Left ventricle myocardium superior (tissue), 1 donor: ENCODE measurements around the gene CD81. TPM values are rescaled to one million over a fixed set of nuclear protein-coding genes. Genes with fewer than 3 reads are reported as not detected.

Experiments used
- ATAC-seq: fragments of 200-7000 bp; cut with Tn5 transposase; one replicate; pipeline ENCODE4 v1.9.1; 2020; ENCODE audit warnings: mild to moderate bottlenecking, moderate library complexity
- DNase-seq: peaks from one replicate; pipeline ENCODE4 v3.0.0-alpha.2; 2020
- intact Hi-C: fragments of 100-400 bp; cut with micrococcal nuclease; formaldehyde crosslinking; loops from one replicate; pipeline ENCODE4 v1.11.0; 2022
- total RNA-seq: library from RNA; stranded (reverse); fragmentation: NEBNext Ultra II Directional; extraction: Animal tissue kit (Norgen Biotek cat#: 25700); gene quantifications from one replicate; pipeline ENCODE4 v1.2.1, GENCODE V29; 2021
- donor health status: DM: no; HTN: yes; CAD: no; lungs with severe emphysema.

Gene CD81
- total RNA-seq, 1 donor from 2014 or later: 653 TPM

- intact Hi-C loops: no loop called here
- peak; percentile 19 for DNase-seq
Observed at GRCh38 chr11:2426826-2427521, 49.9 kb downstream of the CD81 start.

GRCh38 chr11:2427721-2428321, 50.7 kb downstream of the CD81 start:
- DNase-seq: peak; percentile 27
- intact Hi-C loops: loop anchor here (2.0 kb wide), 1 partner anchor 103 kb away; no protein-coding TSS in a partner anchor
- ATAC-seq: peak; percentile 5

More at GRCh38 chr11:2426826-2427521, 49.9 kb downstream of the CD81 start:
- no peak for ATAC-seq

GRCh38 chr11:2428322-2428795, 51.2 kb downstream of the CD81 start:
- intact Hi-C loops: loop anchor here (2.0 kb wide), 1 partner anchor 102 kb away; no protein-coding TSS in a partner anchor
- DNase-seq (peak; percentile 88), ATAC-seq (peak; percentile 90)

GRCh38 chr11:2431395-2431794, 54.3 kb downstream of the CD81 start:
- DNase-seq (no peak), ATAC-seq (no peak)
- intact Hi-C loops: no loop called here

GRCh38 chr11:2432171-2432621, 55.1 kb downstream of the CD81 start:
- DNase-seq: no peak
- ATAC-seq: no peak
- intact Hi-C loops: no loop called here

GRCh38 chr11:2432628-2433071, 55.5 kb downstream of the CD81 start:
- intact Hi-C loops: no loop called here
- ATAC-seq (no peak), DNase-seq (no peak)

- intact Hi-C loops: no loop called here
- DNase-seq (no peak), ATAC-seq (no peak)
Observed at GRCh38 chr11:2433106-2433925, 56.2 kb downstream of the CD81 start.

- no peak for DNase-seq
- intact Hi-C loops: no loop called here
- ATAC-seq: no peak
Observed at GRCh38 chr11:2434008-2434407, 56.9 kb downstream of the CD81 start.

GRCh38 chr11:2434506-2435255, 57.6 kb downstream of the CD81 start:
- no peak for DNase-seq
- ATAC-seq: no peak
- intact Hi-C loops: no loop called here

GRCh38 chr11:2435288-2436012, 58.3 kb downstream of the CD81 start:
- ATAC-seq (no peak), DNase-seq (no peak)
- intact Hi-C loops: no loop called here

GRCh38 chr11:2436013-2436520, 59.0 kb downstream of the CD81 start:
- no peak for ATAC-seq
- no peak for DNase-seq

GRCh38 chr11:2436521-2437031, 59.5 kb downstream of the CD81 start:
- intact Hi-C loops: no loop called here
- DNase-seq: no peak
- no peak for ATAC-seq

More at GRCh38 chr11:2436013-2436520, 59.0 kb downstream of the CD81 start:
- intact Hi-C loops: no loop called here

GRCh38 chr11:2437516-2437915, 60.4 kb downstream of the CD81 start:
- ATAC-seq: no peak
- intact Hi-C loops: no loop called here
- no peak for DNase-seq

- intact Hi-C loops: no loop called here
- DNase-seq (no peak), ATAC-seq (no peak)
Observed at GRCh38 chr11:2439820-2440219, 62.7 kb downstream of the CD81 start.

- DNase-seq: peak; percentile 30
- no peak for ATAC-seq
- intact Hi-C loops: no loop called here
Observed at GRCh38 chr11:2440646-2441045, 63.5 kb downstream of the CD81 start.

GRCh38 chr11:2441171-2441570, 64.1 kb downstream of the CD81 start:
- intact Hi-C loops: no loop called here
- ATAC-seq: no peak
- DNase-seq: no peak

- ATAC-seq (no peak), DNase-seq (no peak)
- intact Hi-C loops: no loop called here
Observed at GRCh38 chr11:2442589-2442988, 65.5 kb downstream of the CD81 start.

GRCh38 chr11:2443406-2443805, 66.3 kb downstream of the CD81 start:
- intact Hi-C loops: no loop called here
- no peak for DNase-seq
- ATAC-seq: no peak
